Chondrocyte (in vitro differentiated cells): ENCODE data around the gene PHOSPHO1. TPM values are rescaled to one million over a fixed set of nuclear protein-coding genes. Genes with fewer than 3 reads are reported as not detected.

Experiments used
- DNase-seq: peaks from one replicate; pipeline ENCODE4 v3.0.0; 2021; ENCODE audit warnings: mixed read lengths, low spot score
- H3K27ac Mint-ChIP-seq: one replicate; pipeline ENCODE4 v1.8.0; 2021; ENCODE audit warnings: mild to moderate bottlenecking, moderate library complexity, mixed read lengths; ENCODE audit not compliant: unreplicated experiment
- H3K27me3 Mint-ChIP-seq: 2 replicates; pipeline ENCODE4 v1.8.0; 2021; ENCODE audit warnings: low read depth, mixed read lengths
- H3K36me3 Mint-ChIP-seq: 2 replicates; pipeline ENCODE4 v1.8.0; 2021; ENCODE audit warnings: low read depth, mixed read lengths
- H3K4me1 Mint-ChIP-seq: 2 replicates; pipeline ENCODE4 v1.8.0; 2021; ENCODE audit warnings: low read depth, mild to moderate bottlenecking, mixed read lengths
- H3K4me3 Mint-ChIP-seq: one replicate; pipeline ENCODE4 v1.8.0; 2021; ENCODE audit warnings: mild to moderate bottlenecking, moderate library complexity, mixed read lengths; ENCODE audit not compliant: unreplicated experiment
- H3K9me3 Mint-ChIP-seq: 2 replicates; pipeline ENCODE4 v1.8.0; 2021; ENCODE audit warnings: low read depth, mixed read lengths
- CTCF ChIP-seq: fragments of 200-600 bp; sonication (generic); IDR thresholded peaks from 2 replicates; pipeline ENCODE4 v1.5.0; 2021; ENCODE audit warnings: antibody characterized with exemption, mild to moderate bottlenecking, moderate library complexity
- total RNA-seq: library from RNA; stranded (reverse); gene quantifications from 3 replicates; pipeline ENCODE4 v1.2.1, GENCODE V29; 2021

Gene PHOSPHO1
- total RNA-seq, 1 donor from 2014 or later = not detected

GRCh38 chr17:49234509-49235080 lies 4.0 kb upstream of the PHOSPHO1 start:
- H3K4me1 Mint-ChIP-seq = peaks cover 5% of the 10 kb centered on the region
- no peaks in the 10 kb centered on the region for H3K9me3 Mint-ChIP-seq
- no peak for TF ChIP-seq CTCF
- no peak overlapping the region for H3K4me3 Mint-ChIP-seq
- peaks cover 10% of the 10 kb centered on the region for H3K27me3 Mint-ChIP-seq
- DNase-seq = no peak
- no peaks in the 10 kb centered on the region for H3K36me3 Mint-ChIP-seq
- no peak overlapping the region for H3K27ac Mint-ChIP-seq

- Mint-ChIP-seq H3K27ac (no peak overlapping the region), H3K4me1 (peaks cover 6% of the 10 kb centered on the region), H3K27me3 (peaks cover 20% of the 10 kb centered on the region), H3K4me3 (peak overlapping the region; percentile 70), H3K9me3 (no peaks in the 10 kb centered on the region), H3K36me3 (no peaks in the 10 kb centered on the region)
- TF ChIP-seq CTCF = no peak
- DNase-seq = no peak
These were observed 942 bp upstream of the PHOSPHO1 start for GRCh38 chr17:49231563-49231894.

GRCh38 chr17:49229805-49230600 lies 584 bp downstream of the PHOSPHO1 start:
- Mint-ChIP-seq H3K36me3 (no peaks in the 10 kb centered on the region), H3K4me1 (peaks cover 6% of the 10 kb centered on the region), H3K27ac (no peak overlapping the region), H3K4me3 (peak overlapping the region; percentile 70), H3K27me3 (peaks cover 23% of the 10 kb centered on the region), H3K9me3 (no peaks in the 10 kb centered on the region)
- DNase-seq = no peak
- TF ChIP-seq CTCF = no peak

- TF ChIP-seq CTCF = no peak
- H3K27me3 Mint-ChIP-seq = peaks cover 28% of the 10 kb centered on the region
- H3K4me3 Mint-ChIP-seq = peak overlapping the region; percentile 70
- H3K27ac Mint-ChIP-seq = no peak overlapping the region
- H3K4me1 Mint-ChIP-seq = peaks cover 9% of the 10 kb centered on the region
- H3K36me3 Mint-ChIP-seq = no peaks in the 10 kb centered on the region
- H3K9me3 Mint-ChIP-seq = no peaks in the 10 kb centered on the region
- DNase-seq = no peak
These were observed 1.3 kb downstream of the PHOSPHO1 start for GRCh38 chr17:49229076-49229804.

GRCh38 chr17:49227436-49228261 lies 2.9 kb downstream of the PHOSPHO1 start:
- no peaks in the 10 kb centered on the region for H3K36me3 Mint-ChIP-seq
- no peak overlapping the region for H3K27ac Mint-ChIP-seq
- peaks cover 19% of the 10 kb centered on the region for H3K4me1 Mint-ChIP-seq
- H3K4me3 Mint-ChIP-seq = no peak overlapping the region
- TF ChIP-seq CTCF = peak; percentile 88
- H3K27me3 Mint-ChIP-seq = peaks cover 41% of the 10 kb centered on the region
- H3K9me3 Mint-ChIP-seq = no peaks in the 10 kb centered on the region
- DNase-seq = no peak
